Liver (tissue), 9 donors: Measurements from ENCODE around the gene SCAMP1. TPM values are rescaled to one million over a fixed set of nuclear protein-coding genes. Genes with fewer than 3 reads are reported as not detected.

Source experiments
- DNase-seq: peaks from one replicate; pipeline ENCODE4 v3.0.0-alpha.2; 2017; ENCODE audit warnings: low spot score
- H3K27ac ChIP-seq, 2 donors: one replicate each; pipeline ENCODE4 v1.7.0; 2013; ENCODE audit warnings: inconsistent platforms in 2 of 2, low read length in 2 of 2, control low read depth in 1 of 2, low read depth in 1 of 2, mild to moderate bottlenecking in 1 of 2
- H3K27me3 ChIP-seq, 4 donors: one replicate each; pipeline versions ENCODE4 v1.6.1 to v1.7.0; 2013; ENCODE audit warnings: low read length in 3 of 4, inconsistent platforms in 1 of 4, mild to moderate bottlenecking in 1 of 4, moderate library complexity in 1 of 4; ENCODE audit not compliant: control insufficient read depth in 4 of 4, insufficient read depth in 4 of 4
- H3K36me3 ChIP-seq, 4 donors: one replicate each; pipeline versions ENCODE4 v1.6.1 to v1.7.0; 2013; ENCODE audit warnings: low read length in 3 of 4, mild to moderate bottlenecking in 3 of 4, low read depth in 1 of 4, moderate library complexity in 1 of 4; ENCODE audit not compliant: control insufficient read depth in 4 of 4, insufficient read depth in 3 of 4
- H3K4me1 ChIP-seq, 4 donors: one replicate each; pipeline versions ENCODE4 v1.6.1 to v1.7.0; 2013; ENCODE audit warnings: low read length in 3 of 4, mild to moderate bottlenecking in 3 of 4, moderate library complexity in 1 of 4; ENCODE audit not compliant: control insufficient read depth in 4 of 4, insufficient read depth in 4 of 4
- H3K4me3 ChIP-seq, 3 donors: one replicate each; pipeline versions ENCODE4 v1.6.1 to v1.7.0; 2013; ENCODE audit warnings: low read length in 3 of 3, control low read depth in 1 of 3, low read depth in 1 of 3, mild to moderate bottlenecking in 1 of 3
- H3K9ac ChIP-seq, 2 donors: one replicate each; pipeline ENCODE4 v1.7.0; 2013; ENCODE audit warnings: low read length in 2 of 2, mild to moderate bottlenecking in 2 of 2, moderate library complexity in 2 of 2, control low read depth in 1 of 2, low read depth in 1 of 2
- H3K9me3 ChIP-seq, 4 donors: one replicate each; pipeline versions ENCODE4 v1.6.1 to v1.7.0; 2013; ENCODE audit warnings: low read length in 3 of 4; ENCODE audit not compliant: control insufficient read depth in 4 of 4
- EGR1 ChIP-seq, 2 donors: IDR thresholded peaks; 2 replicates each; pipeline ENCODE4 v1.6.1; 2016 to 2018; ENCODE audit warnings: antibody characterized with exemption in 2 of 2, low read depth in 2 of 2
- FOXA1 ChIP-seq: IDR thresholded peaks from 2 replicates; pipeline ENCODE4 v1.6.1; 2016; ENCODE audit warnings: antibody characterized with exemption
- FOXA2 ChIP-seq: IDR thresholded peaks from 2 replicates; pipeline ENCODE4 v1.6.1; 2016; ENCODE audit warnings: antibody characterized with exemption
- GABPA ChIP-seq, 2 donors: IDR thresholded peaks in 1 of 2; conservative IDR thresholded peaks in 1 of 2; 2 replicates each; pipeline ENCODE4 v1.6.1; 2016; ENCODE audit warnings: antibody characterized with exemption in 2 of 2, mild to moderate bottlenecking in 1 of 2, moderate library complexity in 1 of 2
- HNF4A ChIP-seq, 2 donors: conservative IDR thresholded peaks; 2 replicates each; pipeline ENCODE4 v1.6.1; 2016; ENCODE audit warnings: antibody characterized with exemption in 2 of 2, mild to moderate bottlenecking in 2 of 2
- HNF4G ChIP-seq: IDR thresholded peaks from 2 replicates; pipeline ENCODE4 v1.6.1; 2016; ENCODE audit warnings: antibody characterized with exemption
- JUND ChIP-seq, 2 donors: IDR thresholded peaks; 2 replicates each; pipeline ENCODE4 v1.6.1; 2016; ENCODE audit warnings: antibody characterized with exemption in 2 of 2
- NR2F2 ChIP-seq: IDR thresholded peaks from 2 replicates; pipeline ENCODE4 v1.6.1; 2016; ENCODE audit warnings: antibody characterized with exemption
- RAD21 ChIP-seq, 2 donors: IDR thresholded peaks; 2 replicates each; pipeline ENCODE4 v1.6.1; 2016; ENCODE audit warnings: antibody characterized with exemption in 2 of 2, mild to moderate bottlenecking in 2 of 2
- RXRA ChIP-seq, 2 donors: IDR thresholded peaks; 2 replicates each; pipeline ENCODE4 v1.6.1; 2017 to 2018; ENCODE audit warnings: antibody characterized with exemption in 2 of 2, mild to moderate bottlenecking in 1 of 2
- SP1 ChIP-seq: IDR thresholded peaks from 2 replicates; pipeline ENCODE4 v1.6.1; 2018; ENCODE audit warnings: antibody characterized with exemption, mild to moderate bottlenecking
- TAF1 ChIP-seq: conservative IDR thresholded peaks from 2 replicates; pipeline ENCODE4 v1.6.1; 2016; ENCODE audit warnings: antibody characterized with exemption, mild to moderate bottlenecking
- YY1 ChIP-seq: IDR thresholded peaks from 2 replicates; pipeline ENCODE4 v1.6.1; 2016; ENCODE audit warnings: antibody characterized with exemption, mild to moderate bottlenecking
- WGBS: extraction: QIAGEN DNeasy Blood & Tissue Kit; methylation state at CpG from one replicate; pipeline ENCODE4 v1.1.7; 2013; 5-methylcytosine and 5-hydroxymethylcytosine counted together
- polyA plus RNA-seq, 2 donors: library from polyadenylated mRNA; stranded (reverse) in 1 of 2; unstranded in 1 of 2; fragments of 200-250 nt in 1 of 2; fragments of >200 nt in 1 of 2; fragmentation: Nextera tagmentation in 1 of 2; extraction: Ambion mirVana in 1 of 2; gene quantifications; one replicate each; pipeline versions ENCODE4 v1.2.1 to v1.2.3, GENCODE V29; 2013 to 2015
- total RNA-seq, 2 donors: library from RNA; depleted of rRNA; stranded (reverse); fragments of >200 nt; gene quantifications; one replicate each; pipeline ENCODE4 v1.2.3, GENCODE V29; 2014
- TF ChIP-seq, protein P1 (sequence below): IDR thresholded peaks from 2 replicates; pipeline ENCODE4 v1.6.1; 2016; ENCODE audit warnings: antibody characterized with exemption
- TF ChIP-seq, protein P2 (sequence below): IDR thresholded peaks from 2 replicates; pipeline ENCODE4 v1.6.1; 2016; ENCODE audit warnings: antibody characterized with exemption
- TF ChIP-seq, protein P3 (sequence below): IDR thresholded peaks from 2 replicates; pipeline ENCODE4 v1.6.1; 2016; ENCODE audit warnings: antibody characterized with exemption, mild to moderate bottlenecking
- TF ChIP-seq, protein P4 (sequence below): fragments of 150-350 bp; IDR thresholded peaks from 2 replicates; pipeline ENCODE4 v1.5.1; 2017; ENCODE audit warnings: improper control_type of control experiment, low read depth, low read length; ENCODE audit not compliant: missing input control
- donor health status: healthy.
- donor health status: healthy.
- donor health status: healthy.
- donor health status: healthy.
- donor health status: healthy.

SCAMP1 gene
- total and polyA plus RNA-seq, 4 donors, result 5.9 to 15.0 (median 9.0) TPM

DNA sequence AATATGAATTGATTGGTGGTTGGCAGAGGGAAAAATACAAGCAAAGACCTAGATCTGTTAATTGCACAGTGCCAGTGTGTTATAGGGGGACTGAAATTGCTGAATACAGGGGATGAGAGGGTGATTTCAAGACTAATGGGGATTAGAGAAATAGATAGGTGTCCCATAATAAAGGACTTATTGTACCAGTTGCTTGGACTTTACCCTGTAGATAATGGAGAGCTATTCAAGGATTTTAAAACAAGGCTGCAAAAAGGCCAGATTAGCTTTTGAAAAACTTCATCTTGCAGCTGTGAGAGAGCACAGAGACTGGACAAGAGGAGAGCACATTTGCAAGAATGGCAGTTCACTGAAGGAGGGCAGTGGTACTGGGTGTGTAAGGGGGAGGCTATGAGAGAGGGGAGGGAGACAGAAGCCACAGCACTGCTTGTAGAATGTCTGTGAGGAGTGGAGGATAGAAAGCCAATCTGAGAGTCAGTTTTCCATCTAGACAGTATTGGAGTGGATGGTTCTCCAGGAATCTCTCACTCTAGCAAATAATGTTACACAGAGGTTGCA is 28.8 kb upstream of the SCAMP1 start:
- H3K27ac ChIP-seq, result no peak overlapping the region
- no peaks in the 10 kb centered on the region for H3K4me1 ChIP-seq
- no peaks in the 10 kb centered on the region for H3K36me3 ChIP-seq
- H3K4me3 ChIP-seq, result no peak overlapping the region
- DNase-seq, result no peak
- TF ChIP-seq, protein P1, sequence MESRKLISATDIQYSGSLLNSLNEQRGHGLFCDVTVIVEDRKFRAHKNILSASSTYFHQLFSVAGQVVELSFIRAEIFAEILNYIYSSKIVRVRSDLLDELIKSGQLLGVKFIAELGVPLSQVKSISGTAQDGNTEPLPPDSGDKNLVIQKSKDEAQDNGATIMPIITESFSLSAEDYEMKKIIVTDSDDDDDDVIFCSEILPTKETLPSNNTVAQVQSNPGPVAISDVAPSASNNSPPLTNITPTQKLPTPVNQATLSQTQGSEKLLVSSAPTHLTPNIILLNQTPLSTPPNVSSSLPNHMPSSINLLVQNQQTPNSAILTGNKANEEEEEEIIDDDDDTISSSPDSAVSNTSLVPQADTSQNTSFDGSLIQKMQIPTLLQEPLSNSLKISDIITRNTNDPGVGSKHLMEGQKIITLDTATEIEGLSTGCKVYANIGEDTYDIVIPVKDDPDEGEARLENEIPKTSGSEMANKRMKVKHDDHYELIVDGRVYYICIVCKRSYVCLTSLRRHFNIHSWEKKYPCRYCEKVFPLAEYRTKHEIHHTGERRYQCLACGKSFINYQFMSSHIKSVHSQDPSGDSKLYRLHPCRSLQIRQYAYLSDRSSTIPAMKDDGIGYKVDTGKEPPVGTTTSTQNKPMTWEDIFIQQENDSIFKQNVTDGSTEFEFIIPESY, result no peak
- no peak for TF ChIP-seq GABPA (IDR thresholded peaks at IDR 0.05 in 1 of 2, conservative IDR thresholded peaks at IDR 0.05 in 1 of 2)
- H3K9me3 ChIP-seq, result no peaks in the 10 kb centered on the region
- no peak overlapping the region for H3K9ac ChIP-seq
- H3K27me3 ChIP-seq, result no peaks in the 10 kb centered on the region

DNA sequence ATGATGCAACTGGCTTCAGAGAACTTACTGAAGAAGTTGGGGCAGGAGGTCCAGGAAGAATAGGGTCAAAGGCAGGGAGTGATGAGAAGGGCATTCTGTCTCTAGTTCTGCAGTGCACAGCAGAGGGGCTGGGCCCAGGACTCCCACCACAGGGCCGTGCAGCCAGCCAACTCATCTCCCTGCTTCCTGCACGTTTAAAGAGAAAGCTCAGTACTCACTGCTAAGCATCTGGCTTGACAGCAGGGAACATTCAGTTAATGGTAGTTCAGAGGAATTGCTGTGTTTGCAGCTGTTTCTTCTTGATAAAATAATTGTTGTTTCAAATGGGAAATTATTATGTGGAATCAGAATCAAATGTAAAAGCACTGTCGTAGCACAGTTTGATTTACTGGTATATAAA is 25.6 kb upstream of the SCAMP1 start:
- Histone ChIP-seq H3K4me1 (no peaks in the 10 kb centered on the region), H3K9me3 (peaks cover 0 to 4% (median 2%) of the 10 kb centered on the region in 4 donors), H3K27me3 (no peaks in the 10 kb centered on the region), H3K4me3 (no peak overlapping the region), H3K27ac (no peak overlapping the region), H3K36me3 (no peaks in the 10 kb centered on the region), H3K9ac (no peak overlapping the region)
- WGBS, result 59% methylated on average over 3 of the region's 3 CpGs
- TF ChIP-seq GABPA (IDR thresholded peaks at IDR 0.05 in 1 of 2, conservative IDR thresholded peaks at IDR 0.05 in 1 of 2) (no peak), RXRA (IDR thresholded peaks at IDR 0.05) (no peak), SP1 (no peak), JUND (IDR thresholded peaks at IDR 0.05) (no peak), TAF1 (no peak), FOXA1 (no peak), FOXA2 (no peak), HNF4G (no peak), YY1 (no peak)
- TF ChIP-seq, protein P2, sequence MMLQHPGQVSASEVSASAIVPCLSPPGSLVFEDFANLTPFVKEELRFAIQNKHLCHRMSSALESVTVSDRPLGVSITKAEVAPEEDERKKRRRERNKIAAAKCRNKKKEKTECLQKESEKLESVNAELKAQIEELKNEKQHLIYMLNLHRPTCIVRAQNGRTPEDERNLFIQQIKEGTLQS, result no peak
- no peak for DNase-seq

DNA sequence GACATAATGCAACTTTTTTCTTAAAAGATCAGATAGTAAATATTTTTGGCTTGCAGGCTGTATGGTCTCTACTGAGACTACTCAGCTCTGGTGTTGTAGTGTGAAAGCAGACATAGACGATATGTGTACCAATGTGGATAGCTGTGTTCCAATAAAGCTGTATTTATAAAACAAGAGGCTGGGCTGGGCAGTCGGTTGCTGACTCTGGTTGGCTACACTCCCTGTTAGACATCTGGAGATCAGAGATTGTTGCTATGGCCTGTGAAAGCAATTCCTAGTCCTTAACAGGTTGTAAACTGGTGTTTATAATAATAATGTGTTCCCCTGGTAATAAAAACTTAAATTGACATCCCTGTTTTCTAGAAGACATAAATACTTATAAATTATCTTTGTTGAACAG is 24.4 kb upstream of the SCAMP1 start:
- Histone ChIP-seq H3K27me3 (no peaks in the 10 kb centered on the region), H3K4me1 (no peaks in the 10 kb centered on the region), H3K4me3 (no peak overlapping the region), H3K9me3 (peaks cover 0 to 4% (median 2%) of the 10 kb centered on the region in 4 donors), H3K27ac (no peak overlapping the region), H3K9ac (no peak overlapping the region), H3K36me3 (no peaks in the 10 kb centered on the region)
- WGBS, result 82% methylated on average over 2 of the region's 2 CpGs
- no peak for DNase-seq
- TF ChIP-seq, protein P3, sequence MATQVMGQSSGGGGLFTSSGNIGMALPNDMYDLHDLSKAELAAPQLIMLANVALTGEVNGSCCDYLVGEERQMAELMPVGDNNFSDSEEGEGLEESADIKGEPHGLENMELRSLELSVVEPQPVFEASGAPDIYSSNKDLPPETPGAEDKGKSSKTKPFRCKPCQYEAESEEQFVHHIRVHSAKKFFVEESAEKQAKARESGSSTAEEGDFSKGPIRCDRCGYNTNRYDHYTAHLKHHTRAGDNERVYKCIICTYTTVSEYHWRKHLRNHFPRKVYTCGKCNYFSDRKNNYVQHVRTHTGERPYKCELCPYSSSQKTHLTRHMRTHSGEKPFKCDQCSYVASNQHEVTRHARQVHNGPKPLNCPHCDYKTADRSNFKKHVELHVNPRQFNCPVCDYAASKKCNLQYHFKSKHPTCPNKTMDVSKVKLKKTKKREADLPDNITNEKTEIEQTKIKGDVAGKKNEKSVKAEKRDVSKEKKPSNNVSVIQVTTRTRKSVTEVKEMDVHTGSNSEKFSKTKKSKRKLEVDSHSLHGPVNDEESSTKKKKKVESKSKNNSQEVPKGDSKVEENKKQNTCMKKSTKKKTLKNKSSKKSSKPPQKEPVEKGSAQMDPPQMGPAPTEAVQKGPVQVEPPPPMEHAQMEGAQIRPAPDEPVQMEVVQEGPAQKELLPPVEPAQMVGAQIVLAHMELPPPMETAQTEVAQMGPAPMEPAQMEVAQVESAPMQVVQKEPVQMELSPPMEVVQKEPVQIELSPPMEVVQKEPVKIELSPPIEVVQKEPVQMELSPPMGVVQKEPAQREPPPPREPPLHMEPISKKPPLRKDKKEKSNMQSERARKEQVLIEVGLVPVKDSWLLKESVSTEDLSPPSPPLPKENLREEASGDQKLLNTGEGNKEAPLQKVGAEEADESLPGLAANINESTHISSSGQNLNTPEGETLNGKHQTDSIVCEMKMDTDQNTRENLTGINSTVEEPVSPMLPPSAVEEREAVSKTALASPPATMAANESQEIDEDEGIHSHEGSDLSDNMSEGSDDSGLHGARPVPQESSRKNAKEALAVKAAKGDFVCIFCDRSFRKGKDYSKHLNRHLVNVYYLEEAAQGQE, result no peak
- TF ChIP-seq, protein P1, result no peak
- no peak for TF ChIP-seq RXRA (IDR thresholded peaks at IDR 0.05)
- no peak for TF ChIP-seq HNF4A (conservative IDR thresholded peaks at IDR 0.05)
- TF ChIP-seq, protein P2, result no peak
- TF ChIP-seq RAD21 (IDR thresholded peaks at IDR 0.05), result no peak
- TF ChIP-seq GABPA (IDR thresholded peaks at IDR 0.05 in 1 of 2, conservative IDR thresholded peaks at IDR 0.05 in 1 of 2), result no peak
- no peak for TF ChIP-seq NR2F2
- no peak for TF ChIP-seq FOXA1
- TF ChIP-seq YY1, result no peak
- no peak for TF ChIP-seq TAF1
- no peak for TF ChIP-seq EGR1 (IDR thresholded peaks at IDR 0.05; ENCODE audit: low read depth in 2 of 2)
- no peak for TF ChIP-seq FOXA2
- no peak for TF ChIP-seq JUND (IDR thresholded peaks at IDR 0.05)
- TF ChIP-seq, protein P4, sequence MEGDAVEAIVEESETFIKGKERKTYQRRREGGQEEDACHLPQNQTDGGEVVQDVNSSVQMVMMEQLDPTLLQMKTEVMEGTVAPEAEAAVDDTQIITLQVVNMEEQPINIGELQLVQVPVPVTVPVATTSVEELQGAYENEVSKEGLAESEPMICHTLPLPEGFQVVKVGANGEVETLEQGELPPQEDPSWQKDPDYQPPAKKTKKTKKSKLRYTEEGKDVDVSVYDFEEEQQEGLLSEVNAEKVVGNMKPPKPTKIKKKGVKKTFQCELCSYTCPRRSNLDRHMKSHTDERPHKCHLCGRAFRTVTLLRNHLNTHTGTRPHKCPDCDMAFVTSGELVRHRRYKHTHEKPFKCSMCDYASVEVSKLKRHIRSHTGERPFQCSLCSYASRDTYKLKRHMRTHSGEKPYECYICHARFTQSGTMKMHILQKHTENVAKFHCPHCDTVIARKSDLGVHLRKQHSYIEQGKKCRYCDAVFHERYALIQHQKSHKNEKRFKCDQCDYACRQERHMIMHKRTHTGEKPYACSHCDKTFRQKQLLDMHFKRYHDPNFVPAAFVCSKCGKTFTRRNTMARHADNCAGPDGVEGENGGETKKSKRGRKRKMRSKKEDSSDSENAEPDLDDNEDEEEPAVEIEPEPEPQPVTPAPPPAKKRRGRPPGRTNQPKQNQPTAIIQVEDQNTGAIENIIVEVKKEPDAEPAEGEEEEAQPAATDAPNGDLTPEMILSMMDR, result no peak
- TF ChIP-seq SP1, result no peak
